ENCODE measurements around the gene OGFOD2.

GRCh38 chr12:122955156-122955555 is 19.9 kb upstream of the OGFOD2 start:
- TF ChIP-seq CTCF (IDR thresholded peaks at IDR 0.05; ENCODE audit: low read length) (no peak), EZH2 (optimal IDR thresholded peaks at IDR 0.05; ENCODE audit: low read depth, low read length) (no peak), EZH2phosphoT487 (IDR thresholded peaks at IDR 0.05; ENCODE audit: low read length) (no peak)

Data from MM.1S (cell line).